GM18519 (cell line): ENCODE data around the gene TSBP1.
"Not testable (repeated sequence)": the region's sequence is repeated elsewhere in the genome, so short reads cannot be mapped to it uniquely, and the experiment has no call there.

Experiments used
- ATAC-seq: cut with Tn5 transposase; IDR thresholded peaks from one replicate; pipeline ENCODE4 v1.9.1; 2021; ENCODE audit warnings: mild to moderate bottlenecking, moderate library complexity; ENCODE audit not compliant: unreplicated experiment, low FRiP score

The TSBP1 gene

GRCh38 chr6:32290886-32291450 is 80.7 kb downstream of the TSBP1 start:
- no peak for ATAC-seq

DNA sequence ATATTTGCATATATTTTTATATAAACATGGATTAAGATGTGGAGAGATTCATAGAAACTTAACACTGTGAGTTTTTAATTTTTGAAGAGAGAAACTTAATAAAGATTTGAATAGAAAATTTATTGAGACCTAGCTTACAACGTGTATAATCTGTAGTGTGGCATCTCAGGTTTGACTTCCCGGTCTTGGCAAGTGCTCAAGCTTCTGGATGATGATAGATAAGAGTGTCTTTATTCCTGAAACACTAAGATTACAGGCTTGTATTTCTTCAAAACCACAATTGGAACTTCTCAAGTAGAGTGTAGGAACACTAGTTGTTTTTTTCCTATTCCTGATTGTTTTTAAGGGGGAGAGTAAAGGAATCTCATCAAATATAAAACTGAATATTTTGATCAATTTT is 83.3 kb downstream of the TSBP1 start:
- ATAC-seq = no peak

- not testable (repeated sequence) for ATAC-seq
Measured at GRCh38 chr6:32273801-32274577, 97.7 kb downstream of the TSBP1 start.

- no peak for ATAC-seq
Measured at GRCh38 chr6:32271429-32271828, 100.3 kb downstream of the TSBP1 start.

- ATAC-seq = not testable (repeated sequence)
Measured at GRCh38 chr6:32268459-32268858, 103.2 kb downstream of the TSBP1 start.

DNA sequence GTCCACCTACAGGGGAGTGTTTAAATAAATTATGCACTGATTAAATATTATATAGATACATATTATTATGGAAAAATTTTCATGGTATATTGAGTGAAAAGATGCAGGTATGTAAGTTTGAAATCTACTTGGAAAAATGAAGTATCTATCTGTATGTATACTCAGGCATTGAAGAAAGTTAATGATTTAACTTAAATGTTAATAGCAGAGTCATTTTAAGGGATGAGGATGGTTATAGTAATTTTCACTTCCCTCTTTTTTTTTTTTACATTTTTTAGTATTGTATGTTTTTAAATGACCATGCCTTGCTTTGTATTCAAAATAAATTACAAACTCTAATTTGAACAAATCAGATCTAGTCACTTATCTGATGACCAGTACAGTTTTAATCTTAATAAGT is 104.7 kb downstream of the TSBP1 start:
- no peak for ATAC-seq

DNA sequence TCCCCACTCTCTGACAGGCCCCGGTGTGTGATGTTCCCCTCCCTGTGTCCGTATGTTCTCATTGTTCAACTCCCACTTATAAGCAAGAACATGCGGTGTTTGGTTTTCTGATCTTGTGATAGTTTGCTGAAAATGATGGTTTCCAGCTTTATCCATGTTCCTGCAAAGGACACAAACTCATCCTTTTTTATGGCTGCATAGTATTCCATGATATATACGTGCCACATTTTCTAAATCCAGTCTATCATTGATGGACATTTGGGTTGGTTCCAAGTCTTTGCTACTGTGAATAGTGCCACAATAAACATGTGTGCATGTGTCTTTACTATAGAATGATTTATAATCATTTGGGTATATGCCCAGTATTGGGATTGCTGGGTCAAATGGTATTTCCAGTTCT is 114.4 kb downstream of the TSBP1 start:
- not testable (repeated sequence) for ATAC-seq

GRCh38 chr6:32255199-32256153 is 116.2 kb downstream of the TSBP1 start:
- ATAC-seq = no peak

GRCh38 chr6:32254761-32255198 is 116.9 kb downstream of the TSBP1 start:
- ATAC-seq = no peak

GRCh38 chr6:32252331-32253009 is 119.2 kb downstream of the TSBP1 start:
- no peak for ATAC-seq

DNA sequence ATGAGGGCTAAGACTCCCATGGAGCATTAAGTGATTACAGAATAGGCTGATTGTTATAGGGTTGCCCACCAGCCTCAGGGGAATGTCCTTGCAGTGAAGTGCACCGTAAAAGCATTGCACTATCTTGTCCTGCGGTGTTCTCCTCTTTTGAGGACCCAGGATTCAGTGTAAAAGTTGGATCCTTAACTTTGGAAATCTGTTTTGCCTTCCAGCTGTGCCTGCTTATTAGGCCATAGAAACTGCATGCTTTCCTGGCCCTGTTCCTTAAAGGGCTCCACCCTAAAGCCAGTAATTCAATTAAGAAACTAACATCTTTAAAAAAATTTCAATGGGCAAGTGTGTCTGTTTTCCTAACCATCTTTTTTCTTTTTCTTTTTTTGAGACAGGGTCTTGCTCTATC is 122.4 kb downstream of the TSBP1 start:
- ATAC-seq = no peak

DNA sequence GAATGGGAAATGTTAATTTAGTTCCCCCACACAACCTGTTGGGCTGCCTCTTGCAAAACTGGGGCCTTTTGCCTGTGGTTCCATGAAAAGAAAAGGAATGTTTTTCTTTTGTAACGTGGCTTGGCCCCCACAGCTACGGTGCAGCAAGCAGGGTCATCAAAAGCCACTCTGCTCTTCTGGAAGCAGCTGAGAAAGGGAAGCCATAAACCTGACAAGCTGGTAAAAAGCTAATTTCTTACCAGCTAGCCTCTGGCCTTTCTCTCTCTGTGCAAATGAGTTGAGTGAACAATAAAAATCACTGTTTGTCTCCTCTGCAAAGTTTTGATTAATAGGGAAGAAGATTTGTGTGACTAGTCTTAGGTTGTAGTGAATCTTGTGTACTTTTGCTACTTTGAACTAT is 124.3 kb downstream of the TSBP1 start:
- ATAC-seq = no peak

DNA sequence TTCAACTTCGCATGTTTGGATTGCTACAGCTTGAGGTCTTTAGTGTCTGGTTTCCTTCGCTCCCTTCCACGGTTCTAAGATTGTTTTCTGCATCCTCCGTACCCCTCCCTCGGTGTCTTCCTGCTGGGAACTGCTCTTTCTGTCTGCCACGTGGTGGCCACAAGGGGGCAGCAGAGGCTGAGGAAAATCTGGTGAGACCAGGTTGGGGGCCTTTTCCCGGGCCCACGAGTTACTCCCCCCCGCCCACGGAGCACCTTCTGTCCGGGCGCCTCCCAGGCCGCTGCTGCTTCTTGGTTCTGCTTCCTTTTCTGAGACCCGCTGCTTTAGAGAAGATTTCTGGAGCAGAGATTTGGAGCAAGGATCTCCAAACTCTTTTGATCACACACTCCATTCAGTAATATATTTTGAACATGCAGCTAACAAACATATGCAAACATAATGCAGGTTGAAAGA is 126.7 kb downstream of the TSBP1 start:
- no peak for ATAC-seq

DNA sequence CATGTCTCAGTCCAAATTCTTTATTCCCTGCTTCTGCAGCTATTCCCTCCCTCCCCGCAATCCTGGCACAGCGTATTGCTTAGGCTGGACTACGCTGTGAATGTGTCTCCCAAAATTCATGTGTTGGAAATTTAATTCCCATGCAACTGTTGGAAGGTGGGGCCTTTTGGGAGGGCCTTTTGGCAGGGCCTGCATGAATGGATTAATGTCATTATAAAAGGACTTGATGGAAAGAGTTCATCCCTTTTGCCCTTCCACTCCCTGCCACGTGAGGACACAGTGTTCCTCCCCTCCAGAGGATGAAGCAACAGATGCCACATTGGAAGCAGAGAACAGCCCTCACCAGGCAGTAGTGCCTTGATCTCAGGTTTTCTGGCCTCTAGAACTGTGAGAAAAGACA is 127.4 kb downstream of the TSBP1 start:
- no peak for ATAC-seq
